ENCODE measurements around the gene OR52B2. TPM values are rescaled to one million over a fixed set of nuclear protein-coding genes. Genes with fewer than 3 reads are reported as not detected.

Gene OR52B2
- total RNA-seq, 1 experiment from 2014 or later = not detected

DNA sequence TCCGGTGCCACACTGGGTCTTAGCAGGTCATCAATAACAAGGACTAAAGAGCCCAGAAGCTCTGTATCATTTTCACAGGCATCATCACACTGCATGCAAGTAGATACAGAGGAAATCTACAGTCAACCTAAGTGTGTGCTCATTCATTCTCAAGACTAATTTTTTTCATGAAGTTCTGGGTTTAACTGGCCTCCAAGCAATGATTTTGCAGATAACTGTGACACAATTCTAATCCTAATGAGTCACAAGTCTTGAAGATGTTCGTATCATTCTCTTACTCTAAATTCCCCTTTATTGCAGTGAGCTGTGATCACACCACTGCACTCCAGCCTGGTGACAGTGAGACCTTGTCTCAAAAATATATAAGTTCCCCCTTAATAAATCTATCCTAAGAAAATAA lies 31.4 kb upstream of the OR52B2 start:
- no peaks in the 10 kb centered on the region for H3K27me3 ChIP-seq (replicated peaks; ENCODE audit: control insufficient read depth, insufficient read depth, low read length)
- Mint-ChIP-seq H3K4me1 (ENCODE audit: low read depth, unreplicated experiment) (no peaks in the 10 kb centered on the region), H3K9me3 (ENCODE audit: unreplicated experiment) (no peaks in the 10 kb centered on the region), H3K27ac (ENCODE audit: unreplicated experiment) (no peak overlapping the region), H3K4me3 (ENCODE audit: unreplicated experiment) (no peak overlapping the region), H3K36me3 (ENCODE audit: insufficient read depth, unreplicated experiment) (no peaks in the 10 kb centered on the region), H3K27me3 (ENCODE audit: insufficient read depth, unreplicated experiment) (peaks cover under 1% of the 10 kb centered on the region)
- TF ChIP-seq, protein P1, sequence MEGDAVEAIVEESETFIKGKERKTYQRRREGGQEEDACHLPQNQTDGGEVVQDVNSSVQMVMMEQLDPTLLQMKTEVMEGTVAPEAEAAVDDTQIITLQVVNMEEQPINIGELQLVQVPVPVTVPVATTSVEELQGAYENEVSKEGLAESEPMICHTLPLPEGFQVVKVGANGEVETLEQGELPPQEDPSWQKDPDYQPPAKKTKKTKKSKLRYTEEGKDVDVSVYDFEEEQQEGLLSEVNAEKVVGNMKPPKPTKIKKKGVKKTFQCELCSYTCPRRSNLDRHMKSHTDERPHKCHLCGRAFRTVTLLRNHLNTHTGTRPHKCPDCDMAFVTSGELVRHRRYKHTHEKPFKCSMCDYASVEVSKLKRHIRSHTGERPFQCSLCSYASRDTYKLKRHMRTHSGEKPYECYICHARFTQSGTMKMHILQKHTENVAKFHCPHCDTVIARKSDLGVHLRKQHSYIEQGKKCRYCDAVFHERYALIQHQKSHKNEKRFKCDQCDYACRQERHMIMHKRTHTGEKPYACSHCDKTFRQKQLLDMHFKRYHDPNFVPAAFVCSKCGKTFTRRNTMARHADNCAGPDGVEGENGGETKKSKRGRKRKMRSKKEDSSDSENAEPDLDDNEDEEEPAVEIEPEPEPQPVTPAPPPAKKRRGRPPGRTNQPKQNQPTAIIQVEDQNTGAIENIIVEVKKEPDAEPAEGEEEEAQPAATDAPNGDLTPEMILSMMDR (IDR thresholded peaks at IDR 0.05; ENCODE audit: insufficient read depth in 1 of 2, low read depth in 1 of 2, low read length in 1 of 2, severe bottlenecking in 1 of 2, unreplicated experiment in 1 of 2) = no peak
- intact Hi-C loops (cut with micrococcal nuclease; ENCODE audit: unreplicated experiment) = no loop called here
- peaks cover 5% of the 10 kb centered on the region; the same call in 1 of the 2 replicates for H3K36me3 ChIP-seq (ENCODE audit: control insufficient read depth, insufficient read depth, low read length)
- H3K4me1 ChIP-seq = no peaks in the 10 kb centered on the region
- H3K9me3 ChIP-seq = no peaks in the 10 kb centered on the region
- POLR2A ChIA-PET = no interaction called here
- no peak for DNase-seq
- CTCF ChIA-PET = no interaction called here
- no TSS peak for BruUV-seq (replicated peaks)
- no peak overlapping the region for H3K4me3 ChIP-seq (ENCODE audit: low read depth, low read length)

DNA sequence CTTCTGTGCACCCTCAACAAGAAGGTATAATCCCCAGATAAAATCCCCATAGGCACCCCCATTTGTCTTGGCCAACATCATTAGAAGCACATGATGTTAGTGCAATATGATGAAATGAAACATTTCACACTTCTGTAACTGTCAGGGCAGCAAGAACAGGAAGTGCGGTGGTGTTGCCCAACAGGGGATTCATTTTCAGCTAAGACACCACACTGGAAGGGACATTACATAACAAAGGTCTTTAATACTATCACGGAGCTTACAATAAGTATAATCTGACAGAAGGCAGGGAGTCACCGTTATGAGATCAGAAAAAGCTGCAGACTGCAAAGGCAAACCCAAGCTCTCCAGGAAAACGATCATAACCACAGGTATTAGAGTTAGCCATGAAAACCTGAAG lies 30.8 kb upstream of the OR52B2 start:
- peaks cover 5% of the 10 kb centered on the region for H3K27me3 Mint-ChIP-seq (ENCODE audit: insufficient read depth, unreplicated experiment)
- no peak overlapping the region for H3K27ac Mint-ChIP-seq (ENCODE audit: unreplicated experiment)
- DNase-seq = no peak
- no peaks in the 10 kb centered on the region for H3K9me3 Mint-ChIP-seq (ENCODE audit: unreplicated experiment)
- POLR2A ChIA-PET = no interaction called here
- H3K36me3 Mint-ChIP-seq (ENCODE audit: insufficient read depth, unreplicated experiment) = no peaks in the 10 kb centered on the region
- intact Hi-C loops (cut with micrococcal nuclease; ENCODE audit: unreplicated experiment) = no loop called here
- Histone ChIP-seq H3K36me3 (ENCODE audit: control insufficient read depth, insufficient read depth, low read length) (peaks cover 5% of the 10 kb centered on the region; the same call in 1 of the 2 replicates), H3K4me3 (ENCODE audit: low read depth, low read length) (no peak overlapping the region), H3K4me1 (no peaks in the 10 kb centered on the region), H3K27me3 (replicated peaks; ENCODE audit: control insufficient read depth, insufficient read depth, low read length) (no peaks in the 10 kb centered on the region), H3K9me3 (no peaks in the 10 kb centered on the region)
- H3K4me1 Mint-ChIP-seq (ENCODE audit: low read depth, unreplicated experiment) = no peaks in the 10 kb centered on the region
- TF ChIP-seq, protein P1 (IDR thresholded peaks at IDR 0.05; ENCODE audit: insufficient read depth in 1 of 2, low read depth in 1 of 2, low read length in 1 of 2, severe bottlenecking in 1 of 2, unreplicated experiment in 1 of 2) = no peak
- no TSS peak for BruUV-seq (replicated peaks)
- CTCF ChIA-PET = no interaction called here
- H3K4me3 Mint-ChIP-seq (ENCODE audit: unreplicated experiment) = no peak overlapping the region

DNA sequence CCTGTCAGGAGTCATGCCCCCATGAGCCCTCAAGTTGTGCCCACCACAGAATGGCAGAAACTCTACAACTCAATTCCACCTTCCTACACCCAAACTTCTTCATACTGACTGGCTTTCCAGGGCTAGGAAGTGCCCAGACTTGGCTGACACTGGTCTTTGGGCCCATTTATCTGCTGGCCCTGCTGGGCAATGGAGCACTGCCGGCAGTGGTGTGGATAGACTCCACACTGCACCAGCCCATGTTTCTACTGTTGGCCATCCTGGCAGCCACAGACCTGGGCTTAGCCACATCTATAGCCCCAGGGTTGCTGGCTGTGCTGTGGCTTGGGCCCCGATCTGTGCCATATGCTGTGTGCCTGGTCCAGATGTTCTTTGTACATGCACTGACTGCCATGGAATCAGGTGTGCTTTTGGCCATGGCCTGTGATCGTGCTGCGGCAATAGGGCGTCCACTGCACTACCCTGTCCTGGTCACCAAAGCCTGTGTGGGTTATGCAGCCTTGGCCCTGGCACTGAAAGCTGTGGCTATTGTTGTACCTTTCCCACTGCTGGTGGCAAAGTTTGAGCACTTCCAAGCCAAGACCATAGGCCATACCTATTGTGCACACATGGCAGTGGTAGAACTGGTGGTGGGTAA lies 29.2 kb upstream of the OR52B2 start, which contains the start of gene OR52W1:
Gene OR52W1, plus strand, starts transcription at position 51 of the 637 bp plus-strand sequence. Its CDS starts 0 bp downstream, at position 51.
- Mint-ChIP-seq H3K9me3 (ENCODE audit: unreplicated experiment) (no peaks in the 10 kb centered on the region), H3K36me3 (ENCODE audit: insufficient read depth, unreplicated experiment) (no peaks in the 10 kb centered on the region), H3K4me1 (ENCODE audit: low read depth, unreplicated experiment) (no peaks in the 10 kb centered on the region), H3K4me3 (ENCODE audit: unreplicated experiment) (no peak within 1 kb of the TSS), H3K27me3 (ENCODE audit: insufficient read depth, unreplicated experiment) (peaks cover 5% of the 10 kb centered on the region), H3K27ac (ENCODE audit: unreplicated experiment) (no peak within 1 kb of the TSS)
- no peaks in the 10 kb centered on the region for H3K36me3 ChIP-seq (ENCODE audit: control insufficient read depth, insufficient read depth, low read length)
- H3K4me1 ChIP-seq = no peaks in the 10 kb centered on the region
- H3K4me3 ChIP-seq (ENCODE audit: low read depth, low read length) = no peak within 1 kb of the TSS
- no peaks in the 10 kb centered on the region for H3K27me3 ChIP-seq (replicated peaks; ENCODE audit: control insufficient read depth, insufficient read depth, low read length)
- ChIA-PET CTCF (no interaction called here), POLR2A (no interaction called here)
- TF ChIP-seq, protein P1 (IDR thresholded peaks at IDR 0.05; ENCODE audit: insufficient read depth in 1 of 2, low read depth in 1 of 2, low read length in 1 of 2, severe bottlenecking in 1 of 2, unreplicated experiment in 1 of 2) = no peak
- intact Hi-C loops (cut with micrococcal nuclease; ENCODE audit: unreplicated experiment) = no loop called here
- DNase-seq = no peak
- BruUV-seq (replicated peaks) = no TSS peak
- no peaks in the 10 kb centered on the region for H3K9me3 ChIP-seq
